GM18502 (cell line): ENCODE measurements around the gene SRC.

Experiments
- ATAC-seq: cut with Tn5 transposase; IDR thresholded peaks from one replicate; pipeline ENCODE4 v1.9.1; 2021; ENCODE audit warnings: mild to moderate bottlenecking; ENCODE audit not compliant: unreplicated experiment, poor library complexity

SRC gene

GRCh38 chr20:37392441-37393195 lies 46.7 kb downstream of the SRC start:
- no peak for ATAC-seq

- no peak for ATAC-seq
Measured at GRCh38 chr20:37393196-37393862, 47.4 kb downstream of the SRC start.

GRCh38 chr20:37393863-37394542 lies 48.1 kb downstream of the SRC start:
- no peak for ATAC-seq

GRCh38 chr20:37394543-37395409 lies 48.8 kb downstream of the SRC start:
- ATAC-seq, result no peak

DNA sequence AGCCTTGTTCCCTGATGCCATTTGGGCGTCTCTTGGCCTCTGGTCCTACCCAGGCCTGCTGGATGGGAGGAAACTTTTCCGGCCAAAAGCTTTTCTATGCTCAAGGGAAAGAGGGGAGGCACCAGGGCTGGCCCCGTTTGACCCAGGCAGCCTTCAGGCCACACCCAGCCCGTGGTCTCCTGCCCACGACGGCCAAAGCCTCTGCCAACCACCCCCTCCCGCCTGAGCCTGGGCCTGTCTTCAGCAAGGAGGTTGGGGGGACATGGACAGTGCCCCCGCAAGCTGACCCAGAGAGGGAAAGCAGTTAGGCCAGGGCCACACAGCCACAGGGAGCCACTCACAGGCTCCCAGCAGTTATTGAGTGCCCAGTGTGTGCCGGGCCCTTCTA lies 49.5 kb downstream of the SRC start:
- ATAC-seq, result no peak

- ATAC-seq, result no peak
Measured at GRCh38 chr20:37395921-37396415, 50.0 kb downstream of the SRC start.

DNA sequence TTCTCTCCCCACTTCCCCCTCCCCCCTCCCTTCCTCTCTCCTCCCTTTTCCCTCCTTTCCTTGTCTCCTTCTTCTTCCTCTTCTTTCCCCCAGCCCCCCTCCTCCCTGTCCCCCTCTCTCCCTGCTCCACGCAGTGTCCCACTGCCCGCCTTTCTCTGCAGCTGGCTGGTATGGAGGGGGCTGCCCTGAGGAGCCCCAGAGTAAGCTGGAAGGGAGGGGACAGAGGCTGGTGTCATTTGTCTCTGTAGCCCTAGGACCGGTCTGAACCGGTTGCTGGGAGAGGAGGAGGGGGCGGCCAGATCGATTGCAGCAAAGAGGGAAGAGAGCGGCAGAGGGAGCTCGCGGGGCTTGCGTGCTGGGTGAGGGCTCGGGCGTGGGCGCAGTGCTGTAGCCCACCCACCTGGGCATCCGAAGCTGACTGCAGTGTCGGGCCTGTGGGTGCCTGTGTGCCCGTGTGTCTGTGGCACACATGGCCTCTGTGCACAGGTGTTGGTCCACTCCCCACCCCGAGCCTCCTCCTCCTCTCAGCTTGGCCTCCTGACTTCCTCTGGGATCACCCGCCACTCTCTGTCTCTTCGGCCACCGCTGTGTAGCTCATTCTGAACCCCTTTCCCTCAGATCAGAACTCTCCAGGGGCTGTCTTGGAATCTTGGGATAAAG lies 50.6 kb downstream of the SRC start:
- ATAC-seq, result no peak

DNA sequence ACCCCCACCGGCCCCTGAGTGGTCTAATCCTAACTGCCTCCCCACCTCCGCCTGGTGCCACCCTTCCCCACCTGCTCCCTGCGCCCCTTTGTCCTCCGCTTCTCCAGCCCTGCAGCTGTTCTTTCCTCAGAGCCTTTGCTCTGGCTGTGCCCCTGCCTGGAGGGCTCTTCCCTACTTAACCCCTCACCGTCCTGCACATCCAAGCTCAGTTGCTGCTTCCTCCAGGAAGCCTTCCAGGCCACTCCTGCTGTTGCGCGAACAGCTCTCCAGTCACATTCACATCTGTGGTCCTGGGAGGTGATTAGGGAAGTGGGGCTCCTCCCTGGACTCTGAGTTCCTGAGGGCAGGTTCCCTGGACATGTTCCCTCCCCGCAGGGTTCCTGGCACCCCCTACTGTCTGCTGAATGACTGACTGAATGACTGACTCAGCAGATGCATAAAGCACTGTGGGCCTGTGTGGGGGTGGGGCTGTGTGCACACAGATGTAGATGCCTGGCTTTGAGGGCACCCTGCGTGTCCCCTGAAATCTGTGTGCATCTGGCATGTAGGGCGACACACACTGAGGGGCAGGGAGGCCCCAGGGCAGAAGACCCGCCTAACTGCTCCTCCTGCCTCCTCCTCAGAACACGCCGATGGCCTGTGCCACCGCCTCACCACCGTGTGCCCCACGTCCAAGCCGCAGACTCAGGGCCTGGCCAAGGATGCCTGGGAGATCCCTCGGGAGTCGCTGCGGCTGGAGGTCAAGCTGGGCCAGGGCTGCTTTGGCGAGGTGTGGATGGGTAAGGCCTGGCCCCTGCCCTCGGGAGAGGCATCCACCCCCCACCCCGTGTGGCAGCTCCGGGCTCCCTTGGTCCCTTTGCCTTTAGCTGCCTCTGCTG lies 51.4 kb downstream of the SRC start:
- ATAC-seq, result no peak

DNA sequence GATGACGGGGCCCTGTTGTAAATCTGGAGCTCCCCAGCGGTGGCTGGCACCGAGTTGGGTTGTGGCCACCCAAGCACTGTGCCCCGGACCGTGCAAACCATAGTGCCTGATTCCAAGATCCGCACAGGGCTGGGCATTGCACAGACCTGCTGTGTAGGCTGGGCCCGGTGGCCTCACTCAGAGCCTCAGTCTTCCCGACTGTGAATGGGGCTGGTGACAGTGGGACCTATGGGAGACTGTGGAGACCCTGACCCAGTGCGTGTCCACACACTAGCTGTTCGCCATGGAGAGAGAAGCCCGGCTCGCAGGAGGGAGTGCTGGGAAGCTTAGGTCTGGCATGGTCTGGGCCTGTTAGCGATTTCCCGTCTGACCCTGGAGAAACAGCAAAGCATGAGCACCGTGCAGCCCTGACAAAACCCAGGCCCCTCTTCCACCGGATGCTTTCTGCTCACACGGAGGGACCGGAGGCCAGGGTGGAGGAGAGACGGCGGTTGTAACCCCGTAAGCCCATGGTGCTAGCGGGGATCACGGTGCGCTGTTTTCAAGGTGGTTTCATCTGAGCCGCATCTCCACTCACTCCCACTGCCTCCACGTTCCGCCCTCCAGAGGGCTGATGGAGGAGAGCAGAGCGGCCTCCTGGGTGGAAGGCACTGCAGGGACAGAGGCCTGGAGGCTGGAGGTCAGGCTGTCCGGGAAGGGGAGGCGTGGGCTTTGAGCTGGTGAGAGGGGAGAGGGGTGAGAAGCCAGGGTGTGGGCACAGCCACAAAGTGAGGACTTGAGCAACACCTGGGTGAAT lies 52.2 kb downstream of the SRC start:
- no peak for ATAC-seq

DNA sequence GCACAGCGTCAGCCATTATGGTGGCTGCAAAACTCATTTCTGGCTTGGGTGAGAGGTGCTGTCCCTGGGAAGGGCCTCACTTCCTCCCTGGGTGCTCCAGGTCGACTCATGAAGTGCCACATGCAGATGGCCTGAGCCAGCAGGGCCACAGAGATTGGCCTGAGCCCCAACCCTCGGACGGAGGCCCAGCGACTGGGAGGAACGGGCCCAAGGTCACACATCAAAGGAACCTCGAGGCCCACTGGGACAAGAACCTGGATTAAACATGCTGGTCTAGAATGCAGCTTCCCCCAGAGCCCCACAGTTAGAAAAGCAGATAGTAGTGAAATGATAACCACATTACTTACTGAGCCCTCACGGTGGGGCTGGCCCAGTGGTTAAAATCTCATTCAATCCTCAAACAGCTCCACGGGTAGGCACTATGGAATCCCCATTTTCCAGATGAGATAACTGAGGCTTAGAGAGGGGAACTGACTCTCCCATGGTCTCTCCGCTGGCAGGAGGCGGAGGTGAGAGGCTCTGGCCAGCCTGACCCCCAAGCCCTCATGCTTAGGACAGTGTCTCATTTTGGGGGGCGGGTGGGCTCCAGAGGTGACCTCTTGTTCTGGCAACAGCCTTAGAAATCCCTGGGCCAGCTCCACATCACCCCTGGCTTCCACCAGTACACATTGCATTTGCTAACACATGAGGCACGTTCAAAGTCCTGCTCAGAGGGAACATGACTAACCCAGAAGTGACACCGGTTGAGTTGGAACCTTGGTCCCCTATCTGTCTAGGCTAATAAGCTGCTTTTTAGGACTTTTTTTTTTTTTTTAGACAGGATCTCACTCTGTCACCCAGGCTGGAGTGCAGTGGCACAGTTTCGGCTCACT lies 53.0 kb downstream of the SRC start:
- no peak for ATAC-seq

- ATAC-seq, result no peak
Measured at GRCh38 chr20:37401282-37401929, 55.5 kb downstream of the SRC start.

- ATAC-seq, result no peak
Measured at GRCh38 chr20:37401930-37402675, 56.2 kb downstream of the SRC start.

- ATAC-seq, result no peak
Measured at GRCh38 chr20:37403107-37404033, 57.4 kb downstream of the SRC start.

- no peak for ATAC-seq
Measured at GRCh38 chr20:37404461-37404890, 58.5 kb downstream of the SRC start.

GRCh38 chr20:37405351-37405897 lies 59.5 kb downstream of the SRC start:
- ATAC-seq, result no peak
